GM13976 (cell line): ENCODE data around the gene NUTF2.

Experiments
- DNase-seq: peaks from one replicate; pipeline ENCODE4 v3.0.0; 2012; ENCODE audit warnings: low spot score
- in situ Hi-C: fragments of 300-500 bp; cut with MboI; formaldehyde crosslinking; loops from one replicate; pipeline ENCODE4 v1.12.0; 2022; ENCODE audit warnings: low sequenced_read_pairs, mixed read lengths, inconsistent platforms; ENCODE audit not compliant: unreplicated experiment
- TF ChIP-seq, protein P1 (sequence below): IDR thresholded peaks from 2 replicates; pipeline ENCODE4 v1.5.1; 2012; ENCODE audit warnings: borderline replicate concordance, mild to moderate bottlenecking; ENCODE audit not compliant: insufficient read depth; ENCODE audit errors: extremely low read depth, missing control alignments, control extremely low read depth

NUTF2 gene

DNA sequence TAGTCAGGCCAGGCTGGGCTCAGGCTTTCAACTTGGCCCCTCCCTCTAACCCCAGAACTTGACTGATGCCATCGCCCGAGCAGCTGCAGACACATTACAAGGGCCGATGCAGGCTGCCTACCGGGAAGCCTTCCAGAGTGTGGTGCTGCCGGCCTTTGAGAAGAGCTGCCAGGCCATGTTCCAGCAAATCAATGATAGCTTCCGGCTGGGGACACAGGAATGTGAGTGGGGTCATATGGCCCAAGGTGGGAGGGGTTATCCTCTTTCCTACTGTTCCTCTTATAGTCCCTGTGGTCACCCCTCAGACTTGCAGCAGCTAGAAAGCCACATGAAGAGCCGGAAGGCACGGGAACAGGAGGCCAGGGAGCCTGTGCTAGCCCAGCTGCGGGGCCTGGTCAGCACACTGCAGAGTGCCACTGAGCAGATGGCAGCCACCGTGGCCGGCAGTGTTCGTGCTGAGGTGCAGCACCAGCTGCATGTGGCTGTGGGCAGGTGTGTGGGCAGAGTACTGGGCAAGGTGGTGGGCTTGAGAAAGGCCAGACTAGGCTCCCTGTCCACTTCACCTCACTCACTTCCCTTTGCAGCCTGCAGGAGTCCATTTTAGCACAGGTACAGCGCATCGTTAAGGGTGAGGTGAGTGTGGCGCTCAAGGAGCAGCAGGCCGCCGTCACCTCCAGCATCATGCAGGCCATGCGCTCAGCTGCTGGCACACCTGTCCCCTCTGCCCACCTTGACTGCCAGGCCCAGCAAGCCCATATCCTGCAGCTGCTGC, 35.8 kb downstream of the NUTF2 start:
- in situ Hi-C loops, result no loop called here
- TF ChIP-seq, protein P1, sequence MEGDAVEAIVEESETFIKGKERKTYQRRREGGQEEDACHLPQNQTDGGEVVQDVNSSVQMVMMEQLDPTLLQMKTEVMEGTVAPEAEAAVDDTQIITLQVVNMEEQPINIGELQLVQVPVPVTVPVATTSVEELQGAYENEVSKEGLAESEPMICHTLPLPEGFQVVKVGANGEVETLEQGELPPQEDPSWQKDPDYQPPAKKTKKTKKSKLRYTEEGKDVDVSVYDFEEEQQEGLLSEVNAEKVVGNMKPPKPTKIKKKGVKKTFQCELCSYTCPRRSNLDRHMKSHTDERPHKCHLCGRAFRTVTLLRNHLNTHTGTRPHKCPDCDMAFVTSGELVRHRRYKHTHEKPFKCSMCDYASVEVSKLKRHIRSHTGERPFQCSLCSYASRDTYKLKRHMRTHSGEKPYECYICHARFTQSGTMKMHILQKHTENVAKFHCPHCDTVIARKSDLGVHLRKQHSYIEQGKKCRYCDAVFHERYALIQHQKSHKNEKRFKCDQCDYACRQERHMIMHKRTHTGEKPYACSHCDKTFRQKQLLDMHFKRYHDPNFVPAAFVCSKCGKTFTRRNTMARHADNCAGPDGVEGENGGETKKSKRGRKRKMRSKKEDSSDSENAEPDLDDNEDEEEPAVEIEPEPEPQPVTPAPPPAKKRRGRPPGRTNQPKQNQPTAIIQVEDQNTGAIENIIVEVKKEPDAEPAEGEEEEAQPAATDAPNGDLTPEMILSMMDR, result no peak
- DNase-seq, result no peak

DNA sequence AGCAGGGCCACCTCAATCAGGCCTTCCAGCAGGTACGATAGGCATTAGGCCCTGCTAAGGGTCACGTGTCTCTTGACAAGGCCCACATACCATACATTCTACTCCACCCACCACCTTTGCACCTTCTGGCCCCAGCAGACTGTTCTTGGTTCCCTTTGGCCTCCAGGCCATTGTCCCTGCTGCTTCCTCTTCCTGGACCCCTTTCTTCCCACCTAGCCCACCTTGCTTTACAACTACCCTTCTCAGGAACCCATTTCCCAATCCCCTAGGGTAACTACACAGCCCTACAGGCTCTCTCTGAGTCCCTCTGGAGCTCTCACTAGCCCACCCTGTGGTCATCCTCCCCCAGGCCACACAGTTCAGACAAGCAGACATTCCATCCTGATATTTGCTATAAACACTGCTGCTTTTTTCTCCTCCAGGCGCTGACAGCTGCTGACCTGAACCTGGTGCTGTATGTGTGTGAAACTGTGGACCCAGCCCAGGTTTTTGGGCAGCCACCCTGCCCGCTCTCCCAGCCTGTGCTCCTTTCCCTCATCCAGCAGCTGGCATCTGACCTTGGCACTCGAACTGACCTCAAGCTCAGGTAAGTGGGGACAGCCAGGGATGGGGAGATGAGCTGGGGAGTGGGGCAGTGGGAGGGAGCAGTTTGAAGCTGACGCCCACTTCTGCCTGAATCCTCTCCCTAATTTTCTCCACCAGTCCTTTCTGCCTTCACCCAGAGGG, 36.6 kb downstream of the NUTF2 start:
- in situ Hi-C loops, result no loop called here
- no peak for DNase-seq
- TF ChIP-seq, protein P1, result no peak

GRCh38 chr16:67883872-67884261, 37.1 kb downstream of the NUTF2 start:
- peak; percentile 89 for DNase-seq
- TF ChIP-seq, protein P1, result peak; percentile 93
- in situ Hi-C loops, result no loop called here

GRCh38 chr16:67884684-67885083, 38.0 kb downstream of the NUTF2 start, which contains the start of gene NRN1L:
TSS of gene NRN1L (plus strand) at chr16:67884885. CDS start at chr16:67884904, 19 bp downstream.
- in situ Hi-C loops, result no loop called here
- no peak for DNase-seq

GRCh38 chr16:67885545-67885944, 38.8 kb downstream of the NUTF2 start:
- in situ Hi-C loops, result no loop called here
- TF ChIP-seq, protein P1, result no peak
- DNase-seq, result no peak

More at GRCh38 chr16:67884684-67885083, 38.0 kb downstream of the NUTF2 start, which contains the start of gene NRN1L:
- TF ChIP-seq, protein P1, result no peak

- TF ChIP-seq, protein P1, result no peak
- in situ Hi-C loops, result no loop called here
- no peak for DNase-seq
Measured at GRCh38 chr16:67885976-67886375, 39.2 kb downstream of the NUTF2 start.
